GM12873 (cell line): ENCODE results near the gene TNFSF9.

Experiments used
- TF ChIP-seq, protein P1 (sequence below): IDR thresholded peaks from 2 replicates; pipeline ENCODE4 v1.5.1; 2012; ENCODE audit warnings: low read depth, mild to moderate bottlenecking, moderate library complexity, low read length, control low read depth; ENCODE audit not compliant: insufficient read depth; ENCODE audit errors: missing control alignments

The TNFSF9 gene

DNA sequence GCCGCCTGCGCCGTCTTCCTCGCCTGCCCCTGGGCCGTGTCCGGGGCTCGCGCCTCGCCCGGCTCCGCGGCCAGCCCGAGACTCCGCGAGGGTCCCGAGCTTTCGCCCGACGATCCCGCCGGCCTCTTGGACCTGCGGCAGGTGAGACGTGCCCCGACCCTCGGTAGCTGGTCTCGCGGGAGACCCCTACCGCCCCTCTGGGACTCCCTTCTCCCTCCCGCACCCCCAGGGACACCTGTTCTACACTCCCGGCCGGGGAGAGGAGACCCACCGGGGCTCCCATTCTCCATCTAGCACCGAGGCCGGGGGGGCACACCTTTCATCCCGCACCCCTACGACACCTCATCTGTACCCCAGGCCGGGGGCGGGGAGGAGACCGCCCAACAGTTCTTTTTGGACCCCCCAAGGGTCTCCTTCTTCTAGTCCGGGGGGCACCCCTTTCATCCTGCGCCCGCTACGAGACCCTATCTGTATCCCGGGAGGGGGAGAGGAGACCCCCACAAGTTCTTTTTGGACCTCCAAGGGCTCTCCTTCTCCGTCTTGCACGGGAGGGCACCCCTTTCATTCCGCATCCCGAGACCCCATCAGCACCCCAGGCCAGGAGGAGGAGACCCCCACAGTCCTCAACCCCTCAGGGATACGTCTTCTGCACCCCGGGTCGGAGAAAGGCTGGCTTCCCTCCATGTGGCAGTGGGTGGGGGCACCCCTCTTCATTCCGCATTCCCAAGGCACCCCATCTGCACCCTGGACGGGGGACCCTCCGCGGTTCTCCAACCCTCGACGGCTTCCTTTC is 533 bp downstream of the TNFSF9 start:
- TF ChIP-seq, protein P1, sequence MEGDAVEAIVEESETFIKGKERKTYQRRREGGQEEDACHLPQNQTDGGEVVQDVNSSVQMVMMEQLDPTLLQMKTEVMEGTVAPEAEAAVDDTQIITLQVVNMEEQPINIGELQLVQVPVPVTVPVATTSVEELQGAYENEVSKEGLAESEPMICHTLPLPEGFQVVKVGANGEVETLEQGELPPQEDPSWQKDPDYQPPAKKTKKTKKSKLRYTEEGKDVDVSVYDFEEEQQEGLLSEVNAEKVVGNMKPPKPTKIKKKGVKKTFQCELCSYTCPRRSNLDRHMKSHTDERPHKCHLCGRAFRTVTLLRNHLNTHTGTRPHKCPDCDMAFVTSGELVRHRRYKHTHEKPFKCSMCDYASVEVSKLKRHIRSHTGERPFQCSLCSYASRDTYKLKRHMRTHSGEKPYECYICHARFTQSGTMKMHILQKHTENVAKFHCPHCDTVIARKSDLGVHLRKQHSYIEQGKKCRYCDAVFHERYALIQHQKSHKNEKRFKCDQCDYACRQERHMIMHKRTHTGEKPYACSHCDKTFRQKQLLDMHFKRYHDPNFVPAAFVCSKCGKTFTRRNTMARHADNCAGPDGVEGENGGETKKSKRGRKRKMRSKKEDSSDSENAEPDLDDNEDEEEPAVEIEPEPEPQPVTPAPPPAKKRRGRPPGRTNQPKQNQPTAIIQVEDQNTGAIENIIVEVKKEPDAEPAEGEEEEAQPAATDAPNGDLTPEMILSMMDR: no peak

GRCh38 chr19:6531956-6532243 is 1.1 kb downstream of the TNFSF9 start:
- TF ChIP-seq, protein P1: no peak

DNA sequence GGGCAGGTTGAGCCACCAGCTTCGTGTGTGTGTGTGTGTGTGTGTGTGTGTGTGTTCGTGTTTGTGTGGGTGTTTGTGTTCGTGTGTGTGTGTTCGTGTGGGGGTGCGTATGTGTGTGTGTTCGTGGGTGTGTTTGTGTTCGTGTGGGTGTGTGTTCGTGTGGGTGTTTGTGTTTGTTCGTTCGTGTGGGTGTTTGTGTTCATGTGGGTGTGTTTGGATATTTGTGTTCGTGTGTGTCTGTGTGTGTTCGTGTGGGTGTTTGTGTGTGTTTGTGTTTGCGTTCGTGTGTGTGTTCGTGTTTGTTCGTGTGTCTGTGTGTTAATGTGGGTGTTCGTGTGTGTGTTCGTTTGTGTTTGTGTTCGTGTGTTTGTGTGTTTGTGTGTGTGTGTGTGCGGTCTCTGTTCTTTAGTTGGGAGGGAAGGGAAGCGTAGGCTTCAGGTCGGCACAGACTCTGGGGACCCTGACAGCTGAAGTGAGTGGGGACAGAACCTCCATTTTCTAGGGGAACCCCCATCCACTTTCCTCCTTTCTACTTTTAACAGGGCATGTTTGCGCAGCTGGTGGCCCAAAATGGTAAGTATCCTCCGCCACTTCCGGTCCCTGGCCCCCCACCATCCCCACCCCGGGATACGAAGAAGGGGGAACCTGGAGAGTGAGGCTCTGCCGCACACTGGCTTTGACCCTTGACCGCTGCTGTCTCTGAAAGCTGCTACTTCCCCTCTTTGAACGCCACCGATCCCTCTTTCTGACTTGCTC is 1.6 kb downstream of the TNFSF9 start:
- TF ChIP-seq, protein P1: no peak

GRCh38 chr19:6533000-6533328 is 2.1 kb downstream of the TNFSF9 start:
- TF ChIP-seq, protein P1: no peak

- TF ChIP-seq, protein P1: no peak
Observed at GRCh38 chr19:6533746-6534418, 3.1 kb downstream of the TNFSF9 start.

- TF ChIP-seq, protein P1: no peak
Observed at GRCh38 chr19:6534451-6535093, 3.7 kb downstream of the TNFSF9 start.

DNA sequence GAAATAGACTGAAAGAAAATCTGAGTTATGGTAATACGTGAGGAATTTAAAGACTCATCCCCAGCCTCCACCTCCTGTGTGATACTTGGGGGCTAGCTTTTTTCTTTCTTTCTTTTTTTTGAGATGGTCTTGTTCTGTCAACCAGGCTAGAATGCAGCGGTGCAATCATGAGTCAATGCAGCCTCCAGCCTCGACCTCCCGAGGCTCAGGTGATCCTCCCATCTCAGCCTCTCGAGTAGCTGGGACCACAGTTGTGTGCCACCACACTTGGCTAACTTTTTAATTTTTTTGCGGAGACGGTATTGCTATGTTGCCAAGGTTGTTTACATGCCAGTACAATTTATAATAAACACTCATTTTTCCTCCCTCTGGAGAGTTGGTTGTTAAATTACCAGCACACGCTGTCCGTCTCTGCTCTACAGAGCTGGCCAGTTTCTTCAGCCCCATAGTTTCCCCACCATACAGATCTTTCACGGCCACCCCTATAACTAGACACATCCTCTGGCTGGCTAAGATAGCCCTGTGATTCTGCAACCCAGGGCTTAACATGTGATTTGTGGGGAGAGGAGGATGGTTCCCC is 4.8 kb downstream of the TNFSF9 start:
- TF ChIP-seq, protein P1: no peak
